Measurements from ENCODE around the gene IL4I1.

IL4I1 gene

GRCh38 chr19:49850487-49851342 is 46.0 kb downstream of the IL4I1 start, which contains the start of gene PTOV1:
PTOV1 (plus strand) TSS chr19:49851159.
- peak; percentile 98 for DNase-seq (ENCODE audit: low spot score)
- in situ Hi-C loops (cut with MboI; ENCODE audit: low sequenced_read_pairs, unreplicated experiment), result no loop called here
- TF ChIP-seq CTCF (IDR thresholded peaks at IDR 0.05; ENCODE audit: borderline replicate concordance, control extremely low read depth, extremely low read depth, insufficient read depth, missing control alignments), result no peak

- in situ Hi-C loops (cut with MboI; ENCODE audit: low sequenced_read_pairs, unreplicated experiment), result no loop called here
These were observed 46.5 kb downstream of the IL4I1 start for GRCh38 chr19:49850221-49850486.

GRCh38 chr19:49849433-49850220 is 47.1 kb downstream of the IL4I1 start:
- TF ChIP-seq CTCF (IDR thresholded peaks at IDR 0.05; ENCODE audit: borderline replicate concordance, control extremely low read depth, extremely low read depth, insufficient read depth, missing control alignments), result no peak
- DNase-seq (ENCODE audit: low spot score), result no peak
- in situ Hi-C loops (cut with MboI; ENCODE audit: low sequenced_read_pairs, unreplicated experiment), result no loop called here

More at GRCh38 chr19:49850221-49850486, 46.5 kb downstream of the IL4I1 start:
- no peak for DNase-seq (ENCODE audit: low spot score)
- TF ChIP-seq CTCF (IDR thresholded peaks at IDR 0.05; ENCODE audit: borderline replicate concordance, control extremely low read depth, extremely low read depth, insufficient read depth, missing control alignments), result no peak

- DNase-seq (ENCODE audit: low spot score), result no peak
- TF ChIP-seq CTCF (IDR thresholded peaks at IDR 0.05; ENCODE audit: borderline replicate concordance, control extremely low read depth, extremely low read depth, insufficient read depth, missing control alignments), result no peak
- in situ Hi-C loops (cut with MboI; ENCODE audit: low sequenced_read_pairs, unreplicated experiment), result no loop called here
These were observed 47.7 kb downstream of the IL4I1 start for GRCh38 chr19:49848938-49849337.

GRCh38 chr19:49847731-49848696 is 48.7 kb downstream of the IL4I1 start:
- DNase-seq (ENCODE audit: low spot score), result no peak
- no peak for TF ChIP-seq CTCF (IDR thresholded peaks at IDR 0.05; ENCODE audit: borderline replicate concordance, control extremely low read depth, extremely low read depth, insufficient read depth, missing control alignments)
- in situ Hi-C loops (cut with MboI; ENCODE audit: low sequenced_read_pairs, unreplicated experiment), result no loop called here

- in situ Hi-C loops (cut with MboI; ENCODE audit: low sequenced_read_pairs, unreplicated experiment), result no loop called here
- TF ChIP-seq CTCF (IDR thresholded peaks at IDR 0.05; ENCODE audit: borderline replicate concordance, control extremely low read depth, extremely low read depth, insufficient read depth, missing control alignments), result no peak
- DNase-seq (ENCODE audit: low spot score), result no peak
These were observed 50.3 kb downstream of the IL4I1 start for GRCh38 chr19:49846408-49846807.
